ENCODE data around the gene ANAPC10. TPM values are rescaled to one million over a fixed set of nuclear protein-coding genes. Genes with fewer than 3 reads are reported as not detected.

ANAPC10 gene
- total RNA-seq (2012; rRNA removed) (22.4 and 25.8 TPM in 2 replicates), polyA plus RNA-seq (2012; rRNA removed) (16.7 and 17.1 TPM in 2 replicates), Bru-seq, nascent RNA (percentile 62 among the genes with signal in this experiment), BruChase-seq, experiment 1, labeled RNA remaining after a 6-hour chase (percentile 58 among the genes with signal in this experiment), BruChase-seq, experiment 2, labeled RNA remaining after a 2-hour chase (percentile 73 among the genes with signal in this experiment)
- 3.0 and 5.5 TPM in 2 replicates for polyA plus RNA-seq (2012; cell fraction: cytosol; rRNA removed)
- polyA plus RNA-seq (2012; cell fraction: nucleus; rRNA removed; ENCODE audit: low replicate concordance), result 1.2 and 9.5 TPM in 2 replicates
- long read RNA-seq, transcript ANAPC10-209 (5 exons, 1,025 nt), result major isoform, 8 of 19 reads
- long read RNA-seq, partial matches to known transcripts, result 3 of 19 reads
- long read RNA-seq, other reads (novel, unspliced or antisense), result 3 of 19 reads

DNA sequence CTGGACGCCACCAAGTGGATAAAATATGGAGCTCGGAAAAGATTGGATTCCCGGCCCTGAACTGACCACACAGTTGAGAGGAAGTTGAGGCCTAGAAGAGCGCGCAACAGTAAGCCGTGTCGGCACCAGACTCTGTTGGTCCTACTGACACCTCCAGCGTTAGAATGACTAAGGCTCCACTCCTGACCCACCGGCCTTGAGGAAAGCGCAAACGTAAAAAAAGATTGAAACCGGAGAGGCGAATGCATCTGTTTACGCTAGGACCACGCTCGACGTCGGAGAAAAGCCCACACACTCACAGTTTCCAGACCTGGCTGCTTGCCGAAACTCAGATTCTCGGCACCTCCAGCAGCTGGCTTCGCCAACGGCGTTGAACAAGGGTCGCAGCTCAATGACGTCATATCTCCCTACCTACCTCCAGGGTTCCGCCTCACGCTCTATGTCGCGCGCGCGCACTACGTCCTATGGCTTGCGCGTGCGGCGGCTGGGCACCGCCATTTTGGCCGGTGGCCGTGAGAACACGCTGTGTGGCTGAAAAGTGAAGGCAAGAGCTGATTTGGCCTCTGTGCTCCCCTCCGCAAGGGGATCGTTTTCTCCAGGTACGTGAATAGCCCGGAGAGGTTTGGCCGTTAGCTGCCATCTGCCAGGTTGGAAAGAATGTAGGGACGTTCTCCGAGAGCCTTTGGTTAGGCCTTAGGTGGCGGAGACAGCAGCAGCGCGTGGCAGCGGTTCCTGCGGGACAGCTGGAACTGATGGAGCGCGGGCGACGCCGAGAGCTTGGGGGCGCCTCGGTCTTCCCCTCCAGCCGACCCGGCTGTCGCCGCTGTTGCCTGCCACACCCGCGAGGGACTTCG, at the start of gene ANAPC10, which contains the start of gene ABCE1:
Gene ANAPC10 (minus strand): TSS at position 376 of the 854 bp plus-strand sequence. CDS start 2,097 bp downstream, outside the sequence.
Gene ABCE1 (plus strand): TSS at position 491 of the 854 bp plus-strand sequence. CDS start 6,102 bp downstream, outside the sequence.
- peak within 1 kb of the TSS; percentile 94 for H2AK9ac ChIP-seq (replicated peaks; ENCODE audit: low read depth, low read length, poor library complexity)
- peak within 1 kb of the TSS; percentile 73 for H2BK5ac ChIP-seq (ENCODE audit: low read depth, low read length, poor library complexity, severe bottlenecking)
- peak; percentile 95 for ATAC-seq (ENCODE audit: low read depth)
- H2BK15ac ChIP-seq (ENCODE audit: low read depth, low read length), result peak within 1 kb of the TSS; percentile 21; the same call in 1 of the 3 replicates
- H2AK5ac ChIP-seq (ENCODE audit: low read depth, low read length), result peak within 1 kb of the TSS; percentile 32
- peak within 1 kb of the TSS; percentile 80 for H3K27ac ChIP-seq (ENCODE audit: insufficient read depth, low read length)
- H3K56ac ChIP-seq (ENCODE audit: extremely low read depth, insufficient read depth, low read length), result peak within 1 kb of the TSS; percentile 92
- H3K23ac ChIP-seq (ENCODE audit: low read depth, low read length), result peak within 1 kb of the TSS; percentile 98
- BruUV-seq (replicated peaks), result TSS peak; percentile 71
- 0% methylated on average over 45 of the region's 67 CpGs; no CpG with 5 or more reads in 1 of the 2 experiments for WGBS, 2 experiments (ENCODE audit: extremely low coverage in 2 of 2, insufficient read length in 1 of 2)
- peak within 1 kb of the TSS; percentile 84 for H3K4me2 ChIP-seq (ENCODE audit: low read depth, low read length)
- H3K79me1 ChIP-seq (ENCODE audit: low read depth in 1 of 2, low read length in 2 of 2), result peaks cover 16 to 34% of the 10 kb centered on the region in 2 experiments
- H3K36me3 ChIP-seq (ENCODE audit: control insufficient read depth, insufficient read depth, low read length), result peaks cover 4% of the 10 kb centered on the region
- intact Hi-C loops (cut with micrococcal nuclease) (loop anchor here (1.0 to 10.0 kb wide), 3 partner anchors 387 to 923 kb away; partner anchors contain the start of genes HHIP and SMAD1), in situ Hi-C loops (cut with MboI; ENCODE audit: low sequenced_read_pairs) (no loop called here), dilution Hi-C loops (cut with HindIII; ENCODE audit: low sequenced_read_pairs, unreplicated experiment) (no loop called here)
- H2BK120ac ChIP-seq (ENCODE audit: low read depth, low read length), result peak within 1 kb of the TSS; percentile 88
- H3K4me1 ChIP-seq (ENCODE audit: control insufficient read depth, insufficient read depth, low read length), result no peaks in the 10 kb centered on the region
- H2AFZ ChIP-seq (replicated peaks; ENCODE audit: low read length, poor library complexity), result peak within 1 kb of the TSS; percentile 93
- no peak within 1 kb of the TSS for H2BK20ac ChIP-seq (ENCODE audit: low read depth, low read length)
- POLR2A ChIA-PET (ENCODE audit: unreplicated experiment), result interaction anchor here (0.6 kb wide), 2 partner anchors 8 to 54 kb away, joined by 3 read pairs; no protein-coding TSS in a partner anchor
- peak within 1 kb of the TSS; percentile 87 for H3K9ac ChIP-seq (ENCODE audit: low read depth, low read length)
- peaks cover 5% of the 10 kb centered on the region; the same call in 1 of the 2 replicates for H4K20me1 ChIP-seq (ENCODE audit: insufficient read depth, low read length)
- peak within 1 kb of the TSS; percentile 93 for H3K14ac ChIP-seq (replicated peaks; ENCODE audit: low read depth, low read length)
- peak within 1 kb of the TSS; percentile 93 for H4K91ac ChIP-seq (ENCODE audit: insufficient read depth, low read depth, low read length)
- peak within 1 kb of the TSS; percentile 60 for H3K4me3 ChIP-seq (ENCODE audit: insufficient read depth, low read depth, low read length)
- peak within 1 kb of the TSS; percentile 81 for H4K5ac ChIP-seq (ENCODE audit: low read depth, low read length)
- CTCF ChIA-PET, result interaction anchor here (0.5 to 1.3 kb wide), 4 partner anchors 13 to 643 kb away, joined by 3 to 8 read pairs (median 4); no protein-coding TSS in a partner anchor
- H3K18ac ChIP-seq (ENCODE audit: low read depth, low read length), result peak within 1 kb of the TSS; percentile 62
- H3K9me1 ChIP-seq (ENCODE audit: insufficient read depth, low read length), result peaks cover 3% of the 10 kb centered on the region; the same call in 1 of the 2 replicates
- DNase-seq, result peak; percentile 99
- peak within 1 kb of the TSS; percentile 94 for H3K4ac ChIP-seq (ENCODE audit: low read depth, low read length)
- peaks cover 2% of the 10 kb centered on the region; the same call in 1 of the 2 replicates for H3K9me3 ChIP-seq (ENCODE audit: control insufficient read depth, insufficient read depth, low read length)
- H3K27me3 ChIP-seq (ENCODE audit: control insufficient read depth, insufficient read depth, low read length), result no peaks in the 10 kb centered on the region
- peak within 1 kb of the TSS; percentile 81 to 96 for H4K8ac ChIP-seq (ENCODE audit: low read depth in 2 of 2, low read length in 2 of 2)
- TF ChIP-seq MXI1 (IDR thresholded peaks at IDR 0.05; ENCODE audit: borderline replicate concordance, low read depth, low read length) (peak; percentile 99), BHLHE40 (IDR thresholded peaks at IDR 0.05; ENCODE audit: low read depth, low read length) (peak; percentile 91), NFE2L2 (IDR thresholded peaks at IDR 0.05; ENCODE audit: low read depth, low read length) (no peak), RCOR1 (IDR thresholded peaks at IDR 0.05; ENCODE audit: insufficient replicate concordance, low read length) (no peak), POLR2A (IDR thresholded peaks at IDR 0.05; ENCODE audit: low read depth, low read length) (peak; percentile 82), MAZ (IDR thresholded peaks at IDR 0.05; ENCODE audit: borderline replicate concordance, low read depth, low read length) (peak; percentile 19; the same call in 1 of the 2 replicates), CEBPB (IDR thresholded peaks at IDR 0.05; ENCODE audit: low read depth, low read length) (peak; percentile 28; the same call in 1 of the 2 replicates), USF2 (IDR thresholded peaks at IDR 0.05; ENCODE audit: low read depth, low read length) (peak; percentile 20; the same call in 1 of the 2 replicates), CHD1 (IDR thresholded peaks at IDR 0.05; ENCODE audit: low read depth, low read length) (peak; percentile 22; the same call in 1 of the 2 replicates), RAD21 (IDR thresholded peaks at IDR 0.05; ENCODE audit: low read length) (peak; percentile 43), SMC3 (IDR thresholded peaks at IDR 0.05; ENCODE audit: low read depth, low read length) (peak; percentile 41), RFX5 (IDR thresholded peaks at IDR 0.05; ENCODE audit: low read depth, low read length) (no peak)

All from IMR-90 (cell line).